ENCODE results near the gene ARID4A.

GRCh38 chr14:58301416-58301815 lies 3.1 kb downstream of the ARID4A start:
- no peak for TF ChIP-seq EGR1 (IDR thresholded peaks at IDR 0.05; ENCODE audit: borderline replicate concordance in 1 of 2, low read depth in 2 of 2, low read length in 2 of 2)
- TF ChIP-seq POLR2AphosphoS2 (IDR thresholded peaks at IDR 0.05; ENCODE audit: low read depth, low read length) = no peak
- TF ChIP-seq POLR2AphosphoS5 (IDR thresholded peaks at IDR 0.05; ENCODE audit: low read length) = no peak
- TF ChIP-seq POLR2A (IDR thresholded peaks at IDR 0.05; ENCODE audit: low read depth, low read length) = no peak
- TF ChIP-seq BHLHE40 (IDR thresholded peaks at IDR 0.05; ENCODE audit: borderline replicate concordance in 1 of 2, low read depth in 2 of 2, low read length in 1 of 2) = no peak
- no peak for TF ChIP-seq BCLAF1 (IDR thresholded peaks at IDR 0.05)
